ENCODE results near the gene FARSB.
"Not testable (repeated sequence)": the region's sequence is repeated elsewhere in the genome, so short reads cannot be mapped to it uniquely, and the experiment has no call there.

The FARSB gene

GRCh38 chr2:222655787-222656525 lies at the start of gene FARSB:
Gene FARSB (minus strand): TSS chr2:222656092. CDS start chr2:222656073, 19 bp downstream.
- peak; percentile 96 for DNase-seq

- DNase-seq = no peak
Measured at GRCh38 chr2:222703886-222704285, 48.0 kb upstream of the FARSB start.

GRCh38 chr2:222703091-222703490 lies 47.2 kb upstream of the FARSB start:
- DNase-seq = no peak

GRCh38 chr2:222701721-222702131 lies 45.8 kb upstream of the FARSB start:
- no peak for DNase-seq

- no peak for DNase-seq
Measured at GRCh38 chr2:222701233-222701632, 45.3 kb upstream of the FARSB start.

GRCh38 chr2:222698276-222698675 lies 42.4 kb upstream of the FARSB start:
- no peak for DNase-seq

- DNase-seq = no peak
Measured at GRCh38 chr2:222693837-222694236, 37.9 kb upstream of the FARSB start.

- DNase-seq = not testable (repeated sequence)
Measured at GRCh38 chr2:222693413-222693812, 37.5 kb upstream of the FARSB start.

- peak; percentile 72 for DNase-seq
Measured at GRCh38 chr2:222690564-222691200, 34.8 kb upstream of the FARSB start.

- DNase-seq = no peak
Measured at GRCh38 chr2:222689322-222689721, 33.4 kb upstream of the FARSB start.

GRCh38 chr2:222688917-222689316 lies 33.0 kb upstream of the FARSB start:
- no peak for DNase-seq

GRCh38 chr2:222686086-222686750 lies 30.3 kb upstream of the FARSB start:
- DNase-seq = no peak

- no peak for DNase-seq
Measured at GRCh38 chr2:222683805-222684204, 27.9 kb upstream of the FARSB start.

GRCh38 chr2:222677981-222678380 lies 22.1 kb upstream of the FARSB start:
- no peak for DNase-seq

GRCh38 chr2:222673883-222674282 lies 18.0 kb upstream of the FARSB start:
- DNase-seq = no peak

- DNase-seq = no peak
Measured at GRCh38 chr2:222673273-222673672, 17.4 kb upstream of the FARSB start.

- no peak for DNase-seq
Measured at GRCh38 chr2:222672068-222672401, 16.1 kb upstream of the FARSB start.

GRCh38 chr2:222671259-222672067 lies 15.6 kb upstream of the FARSB start, which contains the start of gene MOGAT1:
Gene MOGAT1 (plus strand): TSS chr2:222671658. CDS start chr2:222671786, 128 bp downstream.
- DNase-seq = no peak

- no peak for DNase-seq
Measured at GRCh38 chr2:222670191-222671038, 14.5 kb upstream of the FARSB start.

- no peak for DNase-seq
Measured at GRCh38 chr2:222669353-222669752, 13.5 kb upstream of the FARSB start.

GRCh38 chr2:222668494-222669154 lies 12.7 kb upstream of the FARSB start:
- DNase-seq = no peak

- no peak for DNase-seq
Measured at GRCh38 chr2:222663479-222663878, 7.6 kb upstream of the FARSB start.

Data from CD4-positive, alpha-beta T cell treated with Interleukin-17A for 1 hour (primary cell).